ENCODE results near the gene CARMIL1. TPM values are rescaled to one million over a fixed set of nuclear protein-coding genes. Genes with fewer than 3 reads are reported as not detected.

Gene CARMIL1
- polyA plus RNA-seq, 1 of the 3 experiments (the other 2 are of a cell fraction): 1.7 TPM

- TF ChIP-seq USF1 (IDR thresholded peaks at IDR 0.05; ENCODE audit: borderline replicate concordance, low read depth): no peak
- TF ChIP-seq RAD21 (IDR thresholded peaks at IDR 0.05; ENCODE audit: low read length): no peak
Measured at GRCh38 chr6:25351485-25351884, 72.3 kb downstream of the CARMIL1 start (continued).

GRCh38 chr6:25352285-25352684 is 73.1 kb downstream of the CARMIL1 start:
- peaks cover 0 to 4% of the 10 kb centered on the region in 2 experiments; a peak in 2 of 4 replicates for H3K4me1 ChIP-seq (ENCODE audit: control insufficient read depth in 1 of 2, insufficient read depth in 2 of 2, low read depth in 1 of 2, low read length in 1 of 2)
- no peaks in the 10 kb centered on the region for H3K9me3 ChIP-seq
- H4K20me1 ChIP-seq (ENCODE audit: insufficient read depth): no peaks in the 10 kb centered on the region
- 91% methylated on average over 2 of the region's 2 CpGs for WGBS (ENCODE audit: low lambda C conversion rate)
- H3K9me2 ChIP-seq: no peaks in the 10 kb centered on the region
- H3F3A ChIP-seq (replicated peaks; ENCODE audit: insufficient read depth): no peaks in the 10 kb centered on the region
- no peaks in the 10 kb centered on the region for H3K36me3 ChIP-seq (replicated peaks in 1 of 2; ENCODE audit: control insufficient read depth in 1 of 2, insufficient read depth in 2 of 2, low read length in 1 of 2)
- no peaks in the 10 kb centered on the region for H3K27me3 ChIP-seq (ENCODE audit: insufficient read depth)
- POLR2A ChIA-PET: no interaction called here
- no peak overlapping the region for H2AFZ ChIP-seq (ENCODE audit: low read depth)
- no peak for TF ChIP-seq JUND (IDR thresholded peaks at IDR 0.05)
- no peak for TF ChIP-seq FOSL2 (IDR thresholded peaks at IDR 0.05; ENCODE audit: borderline replicate concordance, low read depth)
- no peak for TF ChIP-seq MAX (IDR thresholded peaks at IDR 0.05; ENCODE audit: low read depth)
- TF ChIP-seq RXRA (IDR thresholded peaks at IDR 0.05; ENCODE audit: borderline replicate concordance, low read depth): no peak
- no peak for TF ChIP-seq SIN3A (IDR thresholded peaks at IDR 0.05; ENCODE audit: borderline replicate concordance, low read depth, low read length)
- TF ChIP-seq POLR2AphosphoS5 (IDR thresholded peaks at IDR 0.05; ENCODE audit: low read depth, low read length): no peak
- no peak for TF ChIP-seq NRF1 (IDR thresholded peaks at IDR 0.05; ENCODE audit: low read depth, low read length)
- no peak for TF ChIP-seq MXI1 (IDR thresholded peaks at IDR 0.05; ENCODE audit: low read depth, low read length)
- no peak for TF ChIP-seq TCF12 (IDR thresholded peaks at IDR 0.05)
- no peak for TF ChIP-seq CTCF (IDR thresholded peaks at IDR 0.05)
- no peak for TF ChIP-seq CHD2 (IDR thresholded peaks at IDR 0.05; ENCODE audit: low read length, partially characterized antibody)
- no peak for TF ChIP-seq TAF1 (IDR thresholded peaks at IDR 0.05; ENCODE audit: borderline replicate concordance, low read depth, low read length)
- CTCF ChIA-PET: interaction anchor here (1.1 kb wide), 1 partner anchor 24 kb away, joined by 3 read pairs; no protein-coding TSS in a partner anchor
- DNase-seq: no peak
- H3K4me2 ChIP-seq: no peak overlapping the region
- no peak overlapping the region for H3K27ac ChIP-seq (ENCODE audit: low read depth in 2 of 2, low read length in 1 of 2)
- H3K79me2 ChIP-seq (ENCODE audit: insufficient read depth): no peaks in the 10 kb centered on the region
- no peak overlapping the region for H3K4me3 ChIP-seq (ENCODE audit: low read depth in 2 of 2, low read length in 1 of 2)
- no peak overlapping the region for H3K9ac ChIP-seq
